Left forelimb (tissue), 1 donor: ENCODE measurements around the gene VSTM1.

Source experiments
- DNase-seq: peaks from one replicate; pipeline ENCODE4 v3.0.0-alpha.2; 2018; ENCODE audit warnings: low spot score

The VSTM1 gene

DNA sequence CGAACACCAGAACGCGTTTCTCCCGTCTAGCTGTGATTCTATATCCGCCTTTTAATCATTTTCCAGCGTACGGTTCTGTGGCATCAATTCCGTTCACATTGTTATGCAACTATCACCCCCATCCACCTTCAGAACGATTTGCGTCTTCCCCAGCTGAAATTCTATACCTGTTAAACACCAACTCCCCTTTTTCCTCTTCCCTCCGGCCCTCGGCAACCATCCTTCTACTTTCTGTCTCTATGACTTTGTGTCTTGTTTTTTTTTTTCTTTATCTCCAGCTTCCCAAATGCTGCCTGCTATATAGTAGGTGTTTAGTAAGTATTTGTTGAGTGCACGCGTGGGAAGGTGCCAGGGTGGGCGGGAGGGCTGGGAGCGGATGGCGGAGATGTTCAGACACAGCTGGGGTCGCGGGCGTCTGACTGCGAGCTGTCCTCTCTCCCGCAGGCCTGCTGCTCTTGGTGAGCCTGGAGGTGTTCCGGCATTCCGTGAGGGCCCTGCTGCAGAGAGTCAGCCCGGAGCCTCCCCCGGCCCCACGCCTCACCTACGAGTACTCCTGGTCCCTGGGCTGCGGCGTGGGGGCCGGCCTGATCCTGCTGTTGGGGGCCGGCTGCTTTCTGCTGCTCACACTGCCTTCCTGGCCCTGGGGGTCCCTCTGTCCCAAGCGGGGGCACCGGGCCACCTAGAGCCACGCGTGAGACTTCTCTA is 52.0 kb downstream of the VSTM1 start:
- DNase-seq = no peak

DNA sequence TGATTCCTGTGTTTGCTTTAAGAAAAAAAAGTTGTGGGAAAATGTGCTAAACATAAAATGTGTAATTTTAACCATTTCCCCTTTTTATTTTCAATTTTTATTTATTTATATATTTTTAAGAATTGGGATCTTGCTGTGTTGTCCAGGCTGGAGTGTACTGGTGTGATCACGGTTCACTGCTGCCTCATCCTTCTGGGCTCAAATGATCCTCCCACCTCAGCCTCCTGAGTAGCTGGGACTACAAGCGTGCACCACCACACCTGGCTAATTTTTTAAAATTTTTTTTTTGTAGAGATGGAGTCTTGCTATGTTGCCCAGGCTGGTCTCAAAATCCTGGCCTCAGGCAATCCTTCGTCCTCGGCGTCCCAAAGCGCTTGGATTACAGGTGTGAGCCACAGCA is 53.2 kb downstream of the VSTM1 start:
- no peak for DNase-seq

DNA sequence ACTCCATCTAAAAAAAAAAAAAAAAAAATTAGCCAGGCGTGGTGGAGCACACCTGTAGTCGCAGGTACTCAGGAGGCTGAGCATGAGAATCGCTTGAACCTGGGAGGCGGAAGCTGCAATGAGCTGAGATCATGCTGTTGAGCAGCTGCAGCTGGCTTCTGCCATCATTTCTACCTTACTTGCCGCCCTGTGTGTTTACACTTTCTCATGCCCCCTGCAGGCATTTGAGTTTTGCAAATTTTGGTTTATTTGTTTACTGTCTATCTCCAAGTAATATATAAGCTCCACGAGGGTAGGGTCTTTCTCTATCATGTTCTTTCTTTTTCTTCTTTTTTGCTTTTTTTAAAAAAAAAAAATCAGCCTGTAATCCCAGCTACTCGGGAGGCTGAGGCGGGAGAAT is 54.3 kb downstream of the VSTM1 start:
- no peak for DNase-seq

DNA sequence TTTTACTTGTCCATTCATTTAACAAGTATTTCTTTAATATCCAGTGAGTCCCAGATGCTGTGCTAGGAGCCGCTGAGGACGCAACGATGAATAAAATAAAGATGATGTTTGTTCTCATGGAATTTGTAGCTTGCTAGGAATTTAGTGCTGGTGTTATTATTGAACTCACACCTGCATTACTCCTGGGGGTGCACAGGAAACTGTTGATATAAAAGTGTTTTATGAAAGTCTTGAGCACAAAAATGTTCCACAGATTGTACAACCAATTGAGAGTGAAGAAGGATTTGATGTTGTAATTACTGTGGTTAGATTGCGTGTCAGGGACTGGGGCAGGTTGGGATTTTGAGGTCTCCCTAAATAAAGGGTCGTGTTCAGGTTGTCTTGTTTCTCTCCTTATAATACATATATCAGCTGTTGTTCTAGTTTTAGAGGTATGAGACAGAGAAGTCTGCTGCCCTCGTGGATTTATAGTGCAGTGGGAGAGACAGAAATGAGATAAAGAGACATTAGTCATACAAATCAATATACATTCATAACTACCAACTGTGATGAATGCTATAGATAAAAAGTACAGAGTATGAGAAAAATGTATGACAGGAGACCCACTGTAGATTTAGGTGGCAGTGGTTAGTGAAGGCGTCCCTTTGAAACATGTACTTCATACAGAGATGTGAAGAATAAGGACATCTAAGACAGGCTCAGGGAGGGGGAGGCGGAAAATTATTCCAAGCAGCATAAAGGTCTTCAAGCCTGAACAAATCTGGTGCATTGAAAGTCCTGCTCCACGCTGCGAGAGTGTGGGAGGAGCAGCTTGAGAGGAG is 61.0 kb downstream of the VSTM1 start:
- no peak for DNase-seq

DNA sequence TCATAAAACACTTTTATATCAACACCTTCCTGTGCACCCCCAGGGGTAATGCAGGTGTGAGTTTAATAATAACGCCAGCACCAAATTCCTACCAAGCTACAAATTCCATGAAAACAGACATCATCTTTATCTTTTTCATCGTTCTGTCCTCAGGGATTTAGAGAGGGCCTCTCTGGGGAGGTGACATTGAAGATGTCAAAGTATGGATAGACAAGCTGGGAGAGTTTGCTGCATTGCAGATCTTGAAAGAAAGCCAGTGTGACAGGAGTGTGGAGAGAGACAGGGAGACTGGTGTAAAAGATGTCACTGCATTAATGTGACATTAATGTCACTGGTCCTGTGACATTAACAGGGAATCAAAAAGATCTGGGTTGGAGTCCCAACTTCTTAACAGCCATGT is 62.2 kb downstream of the VSTM1 start:
- DNase-seq = no peak

DNA sequence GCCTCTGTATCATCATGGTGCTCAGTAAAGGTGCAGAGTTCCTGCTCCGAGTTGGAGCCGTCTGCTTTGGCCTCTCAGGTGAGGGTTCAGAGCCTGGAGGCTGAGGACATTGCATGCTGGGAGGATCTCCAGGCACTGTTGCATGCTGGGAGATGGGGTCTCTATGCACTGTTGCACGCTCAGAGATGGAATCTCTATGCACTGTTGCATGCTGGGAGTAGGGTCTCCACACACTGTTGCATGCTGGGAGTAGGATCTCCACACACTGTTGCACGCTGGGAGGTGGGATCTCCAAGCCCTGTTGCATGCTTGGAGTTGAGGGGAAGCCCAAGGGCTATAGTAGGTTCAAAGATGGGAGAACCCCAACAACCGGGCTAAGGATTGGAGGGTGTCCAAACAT is 64.0 kb downstream of the VSTM1 start:
- DNase-seq = no peak

DNA sequence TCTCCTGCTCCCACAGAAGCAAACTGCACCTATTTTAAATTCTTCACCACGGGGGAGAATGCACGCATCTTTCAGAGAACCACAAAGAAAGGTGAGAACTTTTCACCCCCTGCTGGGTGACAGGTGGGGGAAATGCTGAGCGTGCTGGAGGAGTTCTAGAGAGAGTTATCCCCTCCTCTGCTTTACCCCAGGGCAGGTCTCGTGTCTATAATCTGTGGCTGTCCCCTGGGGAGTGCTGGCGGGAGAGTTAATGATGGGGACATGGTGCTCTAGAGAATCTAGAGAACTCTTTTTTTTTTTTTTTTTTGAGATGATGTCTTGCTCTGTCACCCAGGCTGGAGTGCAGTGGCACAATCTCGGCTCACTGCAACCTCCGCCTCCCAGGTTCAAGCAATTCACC is 65.5 kb downstream of the VSTM1 start:
- DNase-seq = no peak

DNA sequence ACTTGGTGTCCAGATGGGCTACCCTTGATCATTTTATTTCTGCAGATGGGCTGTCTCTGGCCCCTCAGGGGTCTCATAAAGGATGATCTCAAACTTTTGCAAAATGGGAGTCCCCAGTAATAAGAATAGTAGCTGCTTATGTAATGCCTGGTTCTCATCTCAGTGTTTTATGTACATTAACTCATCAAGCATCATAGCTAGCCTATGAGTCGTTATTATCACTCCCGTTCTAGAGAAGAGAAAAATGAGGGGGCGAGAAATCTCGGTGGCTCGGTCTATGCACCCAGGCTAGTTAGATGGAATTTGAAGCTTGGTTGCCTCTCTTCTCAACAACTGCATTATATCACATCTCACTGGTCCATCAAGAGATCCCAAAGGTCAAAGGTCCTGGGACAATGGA is 68.9 kb downstream of the VSTM1 start:
- no peak for DNase-seq

DNA sequence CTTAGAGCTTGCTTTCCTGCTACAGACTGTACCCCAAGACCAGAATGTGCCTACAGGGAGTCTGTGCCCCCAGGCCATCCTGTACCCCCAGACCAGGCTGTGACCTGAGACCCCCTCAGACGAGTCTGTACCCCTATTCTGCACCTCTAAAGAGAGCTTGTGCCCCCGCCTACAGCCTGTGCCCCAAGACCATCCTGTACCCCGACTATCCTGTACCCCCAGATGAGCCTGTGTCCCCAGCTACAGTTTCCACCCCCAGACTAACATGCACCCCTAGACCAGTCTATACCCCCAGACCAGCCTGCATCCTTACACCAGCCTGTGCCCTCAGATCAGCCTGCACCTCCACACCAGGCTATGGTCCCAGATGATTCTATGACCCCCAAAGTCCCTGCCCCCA is 70.2 kb downstream of the VSTM1 start:
- DNase-seq = no peak

DNA sequence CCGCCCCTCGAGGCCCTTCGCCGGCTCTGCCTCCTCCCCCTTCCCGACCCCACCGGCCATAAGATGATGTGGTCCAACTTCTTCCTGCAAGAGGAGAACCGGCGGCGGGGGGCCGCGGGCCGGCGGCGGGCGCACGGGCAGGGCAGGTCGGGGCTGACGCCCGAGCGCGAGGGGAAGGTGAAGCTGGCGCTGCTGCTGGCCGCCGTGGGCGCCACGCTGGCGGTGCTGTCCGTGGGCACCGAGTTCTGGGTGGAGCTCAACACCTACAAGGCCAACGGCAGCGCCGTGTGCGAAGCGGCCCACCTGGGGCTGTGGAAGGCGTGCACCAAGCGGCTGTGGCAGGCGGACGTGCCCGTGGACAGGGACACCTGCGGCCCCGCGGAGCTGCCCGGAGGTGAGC is 70.9 kb downstream of the VSTM1 start:
- DNase-seq = no peak

DNA sequence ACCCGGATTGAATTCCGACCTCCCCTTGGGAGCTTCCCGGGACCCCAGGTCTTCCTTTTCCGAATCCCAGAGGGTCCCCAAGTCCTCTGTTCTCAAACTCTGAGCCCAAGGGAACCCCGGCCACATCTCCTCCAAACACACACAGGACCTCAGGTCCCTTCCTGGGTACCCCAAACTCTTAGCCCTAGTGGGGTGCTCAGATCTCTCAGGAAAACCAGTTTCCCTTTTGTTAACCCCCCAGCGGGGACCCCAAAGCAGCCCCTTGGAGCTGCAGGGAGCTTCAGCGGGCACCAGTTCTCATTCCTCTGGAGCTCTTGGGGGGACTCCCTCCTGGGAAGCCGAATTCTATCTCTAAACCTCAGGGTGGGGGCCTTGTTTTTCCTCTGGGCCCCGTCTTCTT is 71.5 kb downstream of the VSTM1 start:
- no peak for DNase-seq

DNA sequence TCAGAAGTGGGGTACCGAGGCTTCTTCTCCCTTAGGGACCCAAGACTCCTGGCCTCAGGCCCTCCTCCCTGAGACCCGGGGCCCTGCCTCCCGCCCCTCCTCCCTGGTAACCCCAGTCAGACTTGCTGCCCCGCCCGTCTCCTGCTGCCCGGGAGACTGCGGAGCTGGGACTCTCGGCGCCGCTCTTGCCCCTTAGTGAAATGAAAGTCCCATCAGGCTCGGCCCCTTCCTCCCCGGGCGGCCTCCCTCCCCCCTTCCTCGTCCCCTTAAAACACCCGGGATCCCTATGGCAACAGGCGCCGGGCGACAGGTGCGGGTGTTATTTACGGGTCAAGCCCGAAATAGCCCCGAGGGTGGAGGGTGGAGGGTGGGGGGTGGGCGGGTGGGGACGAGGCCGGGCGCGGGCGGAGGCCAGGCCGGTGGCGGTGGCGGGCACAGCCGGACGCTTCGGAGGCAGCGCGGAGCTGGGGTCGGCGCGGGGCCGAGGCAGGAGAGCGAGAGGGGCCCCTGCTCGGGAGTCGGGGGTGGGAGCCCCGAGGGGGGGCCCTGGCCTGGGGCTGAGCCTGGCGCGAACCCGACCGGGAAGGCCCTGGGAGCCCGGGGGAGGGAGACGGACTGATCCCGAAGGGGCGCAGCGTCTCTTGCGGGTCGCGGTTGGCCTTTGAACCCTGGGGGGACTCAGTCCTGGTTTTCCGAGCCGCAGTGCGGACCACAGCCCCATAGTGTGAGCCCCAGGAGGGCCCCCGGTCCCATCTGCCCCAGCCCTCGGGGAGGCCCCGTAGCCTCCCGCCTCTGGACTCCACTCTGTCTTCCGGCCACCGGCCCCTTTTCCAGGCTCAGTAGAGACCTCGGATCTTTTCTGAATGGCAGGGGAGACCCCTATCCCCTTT is 72.2 kb downstream of the VSTM1 start, which contains the start of gene CACNG6:
TSS of gene CACNG6 (plus strand) at position 414 of the 890 bp plus-strand sequence. CDS start 1,241 bp downstream, outside the sequence.
- DNase-seq = no peak
